ENCODE data around the gene MAGOHB. TPM values are rescaled to one million over a fixed set of nuclear protein-coding genes. Genes with fewer than 3 reads are reported as not detected.
"Not testable (repeated sequence)": the region's sequence is repeated elsewhere in the genome, so short reads cannot be mapped to it uniquely, and the experiment has no call there.

MAGOHB gene
- total RNA-seq, 1 experiment from 2014 or later, result 36.8 TPM

DNA sequence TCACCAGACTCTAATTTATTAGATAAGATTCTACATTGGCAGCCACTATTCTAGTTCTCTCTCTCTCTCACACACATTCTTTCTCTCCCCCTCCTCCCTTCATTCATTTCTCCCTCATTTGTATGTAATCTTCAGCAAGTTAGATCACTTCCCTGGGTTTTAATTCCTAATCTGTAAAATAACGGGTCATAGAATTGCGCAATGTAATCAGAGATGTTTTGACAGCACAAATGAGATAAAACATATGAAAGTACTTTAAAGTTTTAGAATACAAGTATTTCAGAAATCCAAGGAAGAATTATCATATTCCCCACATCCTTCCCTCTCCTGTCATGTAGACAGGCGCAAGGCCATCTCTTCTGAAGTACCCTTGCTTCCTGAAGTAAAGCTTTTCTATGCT, 38.8 kb upstream of the MAGOHB start:
- no peak overlapping the region for H2AFZ ChIP-seq (ENCODE audit: low read length)
- H3K27ac ChIP-seq (ENCODE audit: low read length), result no peak overlapping the region
- H3K4me3 ChIP-seq (ENCODE audit: low read length), result no peak overlapping the region
- no peak for TF ChIP-seq EZH2 (IDR thresholded peaks at IDR 0.05; ENCODE audit: low read length, unreplicated experiment)
- TF ChIP-seq, protein P1, sequence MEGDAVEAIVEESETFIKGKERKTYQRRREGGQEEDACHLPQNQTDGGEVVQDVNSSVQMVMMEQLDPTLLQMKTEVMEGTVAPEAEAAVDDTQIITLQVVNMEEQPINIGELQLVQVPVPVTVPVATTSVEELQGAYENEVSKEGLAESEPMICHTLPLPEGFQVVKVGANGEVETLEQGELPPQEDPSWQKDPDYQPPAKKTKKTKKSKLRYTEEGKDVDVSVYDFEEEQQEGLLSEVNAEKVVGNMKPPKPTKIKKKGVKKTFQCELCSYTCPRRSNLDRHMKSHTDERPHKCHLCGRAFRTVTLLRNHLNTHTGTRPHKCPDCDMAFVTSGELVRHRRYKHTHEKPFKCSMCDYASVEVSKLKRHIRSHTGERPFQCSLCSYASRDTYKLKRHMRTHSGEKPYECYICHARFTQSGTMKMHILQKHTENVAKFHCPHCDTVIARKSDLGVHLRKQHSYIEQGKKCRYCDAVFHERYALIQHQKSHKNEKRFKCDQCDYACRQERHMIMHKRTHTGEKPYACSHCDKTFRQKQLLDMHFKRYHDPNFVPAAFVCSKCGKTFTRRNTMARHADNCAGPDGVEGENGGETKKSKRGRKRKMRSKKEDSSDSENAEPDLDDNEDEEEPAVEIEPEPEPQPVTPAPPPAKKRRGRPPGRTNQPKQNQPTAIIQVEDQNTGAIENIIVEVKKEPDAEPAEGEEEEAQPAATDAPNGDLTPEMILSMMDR (conservative IDR thresholded peaks at IDR 0.05; ENCODE audit: low read depth, low read length), result no peak
- TF ChIP-seq EZH2phosphoT487 (IDR thresholded peaks at IDR 0.05; ENCODE audit: borderline replicate concordance, low read length), result no peak
- peaks cover 9% of the 10 kb centered on the region; the same call in 1 of the 2 replicates for H3K36me3 ChIP-seq (ENCODE audit: low read depth, low read length)
- H3K9ac ChIP-seq (ENCODE audit: low read length), result no peak overlapping the region
- DNase-seq, result no peak
- H3K4me1 ChIP-seq (ENCODE audit: insufficient read depth, low read length), result no peaks in the 10 kb centered on the region
- no peaks in the 10 kb centered on the region for H4K20me1 ChIP-seq (ENCODE audit: low read length)
- H3K9me2 ChIP-seq (replicated peaks; ENCODE audit: low read length), result no peaks in the 10 kb centered on the region
- intact Hi-C loops (cut with micrococcal nuclease), result no loop called here
- H3F3A ChIP-seq (ENCODE audit: low read length, unreplicated experiment), result no peaks in the 10 kb centered on the region
- no peak overlapping the region for H3K4me2 ChIP-seq (ENCODE audit: low read length)
- no peaks in the 10 kb centered on the region for H3K27me3 ChIP-seq (ENCODE audit: low read length)
- no peak for ATAC-seq
- ChIA-PET POLR2A (ENCODE audit: unreplicated experiment) (no interaction called here), CTCF (no interaction called here)
- 0 out of 2 replicates have a peak, but pooled peaks cover 6% of the 10 kb centered on the region for H3K9me3 ChIP-seq (ENCODE audit: low read length)
- H3K79me2 ChIP-seq (ENCODE audit: low read length), result no peaks in the 10 kb centered on the region
- no TSS peak for BruUV-seq (replicated peaks)

DNA sequence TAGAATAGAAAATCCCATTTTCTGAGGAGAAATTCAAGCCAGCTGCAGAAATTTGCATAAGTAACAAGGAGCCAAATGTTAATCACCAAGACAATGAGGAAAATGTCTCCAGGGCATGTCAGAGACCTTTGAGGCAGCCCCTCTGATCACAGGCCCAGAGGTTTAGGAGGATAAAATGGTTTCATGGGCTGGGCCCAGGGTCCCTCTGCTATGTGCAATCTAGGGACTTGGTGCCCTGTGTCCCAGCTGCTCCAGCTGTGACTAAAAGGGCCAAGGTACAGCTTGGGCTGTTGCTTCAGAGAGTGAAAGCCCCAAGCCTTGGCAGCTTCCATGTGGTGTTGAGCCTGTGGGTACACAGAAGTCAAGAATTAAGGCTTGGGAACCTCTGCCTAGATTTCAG, 33.2 kb upstream of the MAGOHB start:
- ATAC-seq; H4K20me1 ChIP-seq (ENCODE audit: low read length); H3K9me3 ChIP-seq (ENCODE audit: low read length); H3K4me1 ChIP-seq (ENCODE audit: insufficient read depth, low read length); DNase-seq; H3K9ac ChIP-seq (ENCODE audit: low read length); CTCF ChIA-PET; H3K79me2 ChIP-seq (ENCODE audit: low read length); H3K4me2 ChIP-seq (ENCODE audit: low read length); BruUV-seq (replicated peaks); H3K27me3 ChIP-seq (ENCODE audit: low read length); H3K4me3 ChIP-seq (ENCODE audit: low read length); H3F3A ChIP-seq (ENCODE audit: low read length, unreplicated experiment); H3K36me3 ChIP-seq (ENCODE audit: low read depth, low read length); H2AFZ ChIP-seq (ENCODE audit: low read length); intact Hi-C loops (cut with micrococcal nuclease); POLR2A ChIA-PET (ENCODE audit: unreplicated experiment); H3K27ac ChIP-seq (ENCODE audit: low read length); H3K9me2 ChIP-seq (replicated peaks; ENCODE audit: low read length): not testable (repeated sequence)

- no peaks in the 10 kb centered on the region; the same call in 1 of the 2 replicates for H3K9me3 ChIP-seq (ENCODE audit: low read length)
- no TSS peak for BruUV-seq (replicated peaks)
- H3F3A ChIP-seq (ENCODE audit: low read length, unreplicated experiment), result no peaks in the 10 kb centered on the region
- ChIA-PET CTCF (no interaction called here), POLR2A (ENCODE audit: unreplicated experiment) (no interaction called here)
- no peak overlapping the region for H3K4me3 ChIP-seq (ENCODE audit: low read length)
- DNase-seq, result no peak
- intact Hi-C loops (cut with micrococcal nuclease), result no loop called here
- no peak overlapping the region for H2AFZ ChIP-seq (ENCODE audit: low read length)
- no peaks in the 10 kb centered on the region for H3K79me2 ChIP-seq (ENCODE audit: low read length)
- H4K20me1 ChIP-seq (ENCODE audit: low read length), result no peaks in the 10 kb centered on the region
- no peak for ATAC-seq
- H3K27me3 ChIP-seq (ENCODE audit: low read length), result no peaks in the 10 kb centered on the region
- no peak for TF ChIP-seq EZH2phosphoT487 (IDR thresholded peaks at IDR 0.05; ENCODE audit: borderline replicate concordance, low read length)
- no peak for TF ChIP-seq EZH2 (IDR thresholded peaks at IDR 0.05; ENCODE audit: low read length, unreplicated experiment)
- TF ChIP-seq, protein P1 (conservative IDR thresholded peaks at IDR 0.05; ENCODE audit: low read depth, low read length), result no peak
- no peak overlapping the region for H3K4me2 ChIP-seq (ENCODE audit: low read length)
- H3K4me1 ChIP-seq (ENCODE audit: insufficient read depth, low read length), result peaks cover 14% of the 10 kb centered on the region
- no peaks in the 10 kb centered on the region for H3K9me2 ChIP-seq (replicated peaks; ENCODE audit: low read length)
- no peak overlapping the region for H3K27ac ChIP-seq (ENCODE audit: low read length)
- H3K9ac ChIP-seq (ENCODE audit: low read length), result no peak overlapping the region
- peaks cover 10% of the 10 kb centered on the region; the same call in 1 of the 2 replicates for H3K36me3 ChIP-seq (ENCODE audit: low read depth, low read length)
These were observed 32.5 kb upstream of the MAGOHB start for GRCh38 chr12:10645910-10646309.
